Measurements from ENCODE around the gene IKZF2.

The IKZF2 gene

GRCh38 chr2:213091765-213092164 is 59.6 kb downstream of the IKZF2 start:
- TF ChIP-seq, protein P1, sequence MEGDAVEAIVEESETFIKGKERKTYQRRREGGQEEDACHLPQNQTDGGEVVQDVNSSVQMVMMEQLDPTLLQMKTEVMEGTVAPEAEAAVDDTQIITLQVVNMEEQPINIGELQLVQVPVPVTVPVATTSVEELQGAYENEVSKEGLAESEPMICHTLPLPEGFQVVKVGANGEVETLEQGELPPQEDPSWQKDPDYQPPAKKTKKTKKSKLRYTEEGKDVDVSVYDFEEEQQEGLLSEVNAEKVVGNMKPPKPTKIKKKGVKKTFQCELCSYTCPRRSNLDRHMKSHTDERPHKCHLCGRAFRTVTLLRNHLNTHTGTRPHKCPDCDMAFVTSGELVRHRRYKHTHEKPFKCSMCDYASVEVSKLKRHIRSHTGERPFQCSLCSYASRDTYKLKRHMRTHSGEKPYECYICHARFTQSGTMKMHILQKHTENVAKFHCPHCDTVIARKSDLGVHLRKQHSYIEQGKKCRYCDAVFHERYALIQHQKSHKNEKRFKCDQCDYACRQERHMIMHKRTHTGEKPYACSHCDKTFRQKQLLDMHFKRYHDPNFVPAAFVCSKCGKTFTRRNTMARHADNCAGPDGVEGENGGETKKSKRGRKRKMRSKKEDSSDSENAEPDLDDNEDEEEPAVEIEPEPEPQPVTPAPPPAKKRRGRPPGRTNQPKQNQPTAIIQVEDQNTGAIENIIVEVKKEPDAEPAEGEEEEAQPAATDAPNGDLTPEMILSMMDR (IDR thresholded peaks at IDR 0.05; ENCODE audit: insufficient read depth, low read depth, low read length, missing control alignments): no peak
- H3K4me3 ChIP-seq (ENCODE audit: low read depth, low read length): no peak overlapping the region
- DNase-seq (ENCODE audit: low read depth): no peak

GRCh38 chr2:213090772-213091171 is 60.6 kb downstream of the IKZF2 start:
- no peak for DNase-seq (ENCODE audit: low read depth)
- TF ChIP-seq, protein P1 (IDR thresholded peaks at IDR 0.05; ENCODE audit: insufficient read depth, low read depth, low read length, missing control alignments): no peak
- H3K4me3 ChIP-seq (ENCODE audit: low read depth, low read length): no peak overlapping the region

DNA sequence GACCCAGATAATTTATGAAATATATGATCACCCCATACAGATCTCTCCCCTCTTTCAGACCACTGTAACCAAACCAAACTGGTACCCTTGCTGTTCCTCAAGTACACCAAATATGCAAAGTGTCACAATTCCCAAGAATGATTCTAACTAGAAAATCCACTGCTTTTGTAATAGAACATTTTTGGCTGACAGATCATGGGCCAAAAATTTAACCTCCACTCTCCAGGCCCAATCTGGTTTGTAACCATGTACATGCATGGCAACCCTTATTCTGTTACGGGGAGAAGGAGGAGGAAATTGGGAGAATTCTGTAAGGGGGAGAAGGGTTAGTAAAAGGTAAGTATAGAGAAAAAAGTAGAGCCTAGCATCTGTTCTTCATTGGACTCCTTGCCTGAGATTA is 62.0 kb downstream of the IKZF2 start:
- TF ChIP-seq, protein P1 (IDR thresholded peaks at IDR 0.05; ENCODE audit: insufficient read depth, low read depth, low read length, missing control alignments): no peak
- H3K4me3 ChIP-seq (ENCODE audit: low read depth, low read length): no peak overlapping the region
- no peak for DNase-seq (ENCODE audit: low read depth)

GRCh38 chr2:213087040-213087439 is 64.4 kb downstream of the IKZF2 start:
- no peak for DNase-seq (ENCODE audit: low read depth)
- no peak overlapping the region for H3K4me3 ChIP-seq (ENCODE audit: low read depth, low read length)
- TF ChIP-seq, protein P1 (IDR thresholded peaks at IDR 0.05; ENCODE audit: insufficient read depth, low read depth, low read length, missing control alignments): no peak

DNA sequence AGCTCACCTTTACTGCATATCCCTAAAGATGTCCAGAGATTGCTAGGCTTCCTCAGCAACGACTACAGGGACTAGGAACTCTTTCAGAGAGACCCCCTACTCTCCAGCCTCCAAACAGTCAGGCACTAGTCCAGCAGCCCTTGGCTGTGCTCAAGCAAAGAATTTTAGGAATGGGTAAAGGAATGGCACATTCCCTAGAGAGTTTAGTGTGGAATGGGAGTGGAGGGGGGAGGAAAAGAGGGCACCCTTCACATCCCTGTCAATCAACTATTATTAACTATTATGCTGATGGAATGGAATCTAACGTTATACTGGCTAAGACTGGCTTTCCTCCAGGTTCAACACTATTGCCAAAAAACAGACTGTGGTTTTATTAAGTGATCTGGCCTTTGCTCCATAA is 64.8 kb downstream of the IKZF2 start:
- DNase-seq (ENCODE audit: low read depth): no peak
- no peak overlapping the region for H3K4me3 ChIP-seq (ENCODE audit: low read depth, low read length)
- TF ChIP-seq, protein P1 (IDR thresholded peaks at IDR 0.05; ENCODE audit: insufficient read depth, low read depth, low read length, missing control alignments): no peak

GRCh38 chr2:213086050-213086449 is 65.4 kb downstream of the IKZF2 start:
- DNase-seq (ENCODE audit: low read depth): no peak
- TF ChIP-seq, protein P1 (IDR thresholded peaks at IDR 0.05; ENCODE audit: insufficient read depth, low read depth, low read length, missing control alignments): no peak
- H3K4me3 ChIP-seq (ENCODE audit: low read depth, low read length): no peak overlapping the region

GRCh38 chr2:213085538-213085937 is 65.9 kb downstream of the IKZF2 start:
- H3K4me3 ChIP-seq (ENCODE audit: low read depth, low read length): no peak overlapping the region
- DNase-seq (ENCODE audit: low read depth): no peak
- TF ChIP-seq, protein P1 (IDR thresholded peaks at IDR 0.05; ENCODE audit: insufficient read depth, low read depth, low read length, missing control alignments): no peak

All from GM12865 (cell line).